ENCODE data around the gene MTERF4. TPM values are rescaled to one million over a fixed set of nuclear protein-coding genes. Genes with fewer than 3 reads are reported as not detected.

Gene MTERF4
- total and polyA plus RNA-seq, 2 of the 8 experiments (the other 6 are each of a cell fraction or from before 2014, with no cell fraction given) = 25.9 to 28.5 TPM

DNA sequence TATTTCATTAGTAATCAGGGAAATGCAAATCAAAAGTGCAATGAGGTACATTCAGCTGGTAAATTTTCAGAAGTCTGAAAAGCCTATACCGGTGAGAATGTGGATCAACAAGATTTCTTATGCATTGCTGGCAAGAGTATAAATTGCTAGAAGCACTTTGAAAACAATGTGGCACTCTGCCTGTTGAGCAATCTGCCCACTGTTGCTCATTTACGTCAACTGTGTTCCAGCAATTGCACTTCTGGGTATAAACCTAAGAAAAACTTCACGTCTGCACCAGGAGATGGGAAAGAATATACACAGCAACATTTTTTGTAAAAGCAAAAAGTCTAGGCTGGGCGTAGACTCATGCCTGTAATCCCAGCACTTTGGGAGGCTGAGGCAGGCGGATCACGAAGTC is 40.8 kb downstream of the MTERF4 start (continued):
- no peak for TF ChIP-seq HDAC2 (IDR thresholded peaks at IDR 0.05; ENCODE audit: borderline replicate concordance in 1 of 2, low read depth in 2 of 2, low read length in 2 of 2)

Measured in H1 (cell line).